NCI-H1092 (cell line): ENCODE data around the gene MARK1.

Experiments
- DNase-seq: peaks from one replicate; lab custom pipeline; 2025; lab: John Stamatoyannopoulos, UW

MARK1 gene

DNA sequence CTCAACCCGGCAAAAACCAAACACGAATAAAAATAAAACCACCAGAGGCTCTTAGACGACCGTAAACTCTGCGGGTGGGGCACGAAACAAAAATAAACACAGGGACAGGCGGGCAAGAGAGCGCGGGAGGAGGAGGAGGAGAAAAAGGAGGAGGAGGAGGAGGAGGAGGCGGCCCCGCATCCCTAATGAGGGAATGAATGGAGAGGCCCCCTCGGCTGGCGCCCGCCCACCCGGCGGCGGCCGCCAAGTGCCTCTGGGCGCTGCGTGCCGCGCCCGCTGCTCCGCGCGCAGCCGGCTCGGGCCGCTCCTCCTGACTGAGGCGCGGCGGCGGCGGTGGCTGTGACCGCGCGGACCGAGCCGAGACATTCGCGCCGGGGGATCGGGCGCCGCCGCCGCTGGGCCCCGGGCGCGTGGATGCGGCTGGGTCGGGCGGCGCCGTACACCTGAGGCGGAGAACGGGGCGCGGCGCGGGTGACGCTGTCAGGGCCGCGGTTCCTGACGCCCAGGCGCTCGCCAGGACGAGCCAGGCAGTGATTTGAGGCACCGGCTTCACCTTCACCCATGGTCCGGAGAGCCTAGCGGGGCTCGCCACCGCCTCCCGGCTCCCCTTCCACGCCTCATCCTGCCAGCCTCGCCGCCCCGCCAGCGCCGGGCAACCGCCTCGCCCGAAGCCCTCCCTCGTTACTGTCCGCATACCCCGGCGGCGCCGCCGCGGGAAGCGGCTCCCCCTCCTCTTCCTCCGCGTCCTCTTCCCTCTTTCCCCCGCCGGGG lies at the start of gene MARK1:
Gene MARK1 (plus strand): TSS at position 229 of the 771 bp plus-strand sequence. CDS start 687 bp downstream, outside the sequence.
- peak; percentile 66 for DNase-seq

DNA sequence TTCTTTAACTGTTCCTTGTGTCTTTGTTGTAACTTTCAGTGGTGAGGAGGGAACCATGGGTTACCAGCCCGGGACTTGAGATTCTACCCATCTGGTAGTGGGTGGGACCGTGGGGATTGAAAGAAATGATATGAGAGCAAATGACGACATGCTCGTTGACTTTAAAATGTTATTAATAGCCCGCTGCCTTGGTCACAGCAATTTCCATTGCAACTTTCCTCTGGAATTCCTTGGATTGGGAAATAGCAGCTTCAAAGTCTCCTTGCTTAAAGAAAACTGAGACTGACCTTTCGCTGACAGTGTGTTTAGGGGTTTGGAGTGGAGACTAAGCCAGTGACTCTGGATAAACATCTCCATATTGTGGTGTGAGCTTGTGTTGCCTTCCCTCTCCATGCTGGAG lies 44.2 kb upstream of the MARK1 start:
- DNase-seq: no peak

- DNase-seq: no peak
Observed at GRCh38 chr1:220484135-220484534, 43.8 kb upstream of the MARK1 start.

DNA sequence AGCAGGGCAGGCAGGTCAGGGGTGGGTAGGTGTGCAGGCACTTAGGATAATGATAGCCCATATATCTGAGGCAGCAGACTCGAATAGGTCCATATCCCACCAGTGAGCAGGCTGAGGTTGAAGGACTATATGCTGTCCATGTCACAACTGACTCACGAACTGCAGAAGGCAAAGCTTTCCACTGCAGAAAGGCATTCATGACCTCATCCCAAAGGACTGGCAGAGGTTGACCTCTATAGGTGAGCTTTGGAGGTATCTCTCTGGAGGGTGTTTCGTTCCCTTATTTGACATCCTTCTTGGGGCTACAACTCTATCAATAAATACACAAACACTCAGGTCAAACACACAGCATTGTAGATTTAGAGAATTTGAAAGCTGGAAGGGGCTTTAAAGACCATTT lies 42.8 kb upstream of the MARK1 start:
- DNase-seq: no peak

GRCh38 chr1:220485791-220486190 lies 42.1 kb upstream of the MARK1 start:
- no peak for DNase-seq

DNA sequence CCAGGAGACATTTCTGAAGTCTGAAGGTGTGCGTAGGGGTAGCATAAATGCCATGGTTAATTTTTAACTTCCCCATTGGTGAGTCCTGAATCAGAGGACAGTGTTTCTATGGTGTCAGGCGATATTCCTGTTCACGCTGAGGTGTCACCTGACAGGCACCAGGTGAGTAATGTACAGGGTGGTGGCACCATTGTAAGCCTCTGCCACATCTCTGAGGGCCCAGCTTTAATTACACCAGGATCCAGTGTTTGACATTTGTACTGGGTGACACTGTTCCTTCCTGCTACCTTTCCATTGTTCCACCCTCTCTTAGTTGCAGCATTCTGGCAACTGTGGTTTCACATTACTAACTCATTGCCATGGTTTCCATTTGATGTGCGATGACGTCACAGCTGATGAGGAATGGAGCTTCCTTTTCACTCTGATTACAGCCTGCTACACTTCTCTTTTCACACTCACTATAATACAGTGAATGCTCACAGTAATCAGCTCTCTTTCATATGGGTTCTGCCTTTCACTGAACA lies 40.6 kb upstream of the MARK1 start:
- peak; percentile 4 for DNase-seq

DNA sequence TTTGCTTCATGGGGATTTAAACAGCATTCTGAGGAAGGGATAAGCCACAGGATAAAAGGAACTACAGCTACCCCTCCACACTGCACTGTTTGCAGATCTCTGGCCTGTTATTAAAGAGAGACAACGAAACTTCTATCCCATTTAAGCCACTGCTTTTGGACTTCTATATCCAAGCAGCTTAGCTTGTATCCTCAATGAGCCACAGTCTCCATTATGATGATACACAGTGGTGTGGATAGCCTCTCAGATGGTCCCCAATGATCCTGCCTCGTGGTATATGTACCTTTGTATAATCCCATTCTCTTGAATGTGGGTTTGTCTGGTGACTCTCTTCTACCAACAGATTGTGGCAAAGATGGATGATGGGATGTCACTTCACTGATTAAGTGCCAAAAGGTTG lies 36.0 kb upstream of the MARK1 start:
- DNase-seq: no peak

DNA sequence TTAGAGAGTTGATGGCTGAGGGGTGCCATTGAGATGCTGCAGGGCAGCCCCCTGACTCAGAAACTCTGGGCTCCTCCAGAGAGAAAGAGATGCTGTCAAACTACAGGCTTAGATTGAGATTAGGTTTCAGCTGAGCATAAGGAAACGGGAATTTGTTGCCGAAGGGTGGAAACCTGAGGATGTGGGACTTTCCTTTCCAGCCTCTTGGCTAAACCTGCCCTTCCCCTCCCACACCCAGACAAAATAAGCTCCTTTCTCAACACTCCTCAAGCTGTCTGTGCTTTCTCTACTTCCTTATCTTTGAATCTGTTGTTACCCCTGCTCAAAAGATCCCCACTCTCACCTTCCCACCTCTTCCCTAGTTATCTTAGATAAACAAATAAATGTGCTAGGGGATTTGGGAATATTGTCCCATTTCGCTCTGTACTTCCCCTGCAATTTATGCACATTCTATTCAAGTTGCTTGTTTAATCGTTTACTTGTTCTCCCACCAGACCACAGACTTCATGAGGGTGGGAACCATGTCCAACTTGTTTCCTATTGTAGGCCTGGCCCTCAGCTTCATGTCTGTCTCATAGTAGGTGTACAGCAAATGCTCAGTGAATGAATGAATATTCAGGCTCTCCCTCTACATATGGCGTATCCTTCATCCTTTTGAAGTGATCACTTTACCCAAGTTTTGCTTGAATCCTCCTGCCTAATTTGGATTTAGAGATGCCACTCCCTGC lies 30.6 kb upstream of the MARK1 start:
- DNase-seq: no peak

GRCh38 chr1:220498188-220498587 lies 29.7 kb upstream of the MARK1 start:
- DNase-seq: no peak

DNA sequence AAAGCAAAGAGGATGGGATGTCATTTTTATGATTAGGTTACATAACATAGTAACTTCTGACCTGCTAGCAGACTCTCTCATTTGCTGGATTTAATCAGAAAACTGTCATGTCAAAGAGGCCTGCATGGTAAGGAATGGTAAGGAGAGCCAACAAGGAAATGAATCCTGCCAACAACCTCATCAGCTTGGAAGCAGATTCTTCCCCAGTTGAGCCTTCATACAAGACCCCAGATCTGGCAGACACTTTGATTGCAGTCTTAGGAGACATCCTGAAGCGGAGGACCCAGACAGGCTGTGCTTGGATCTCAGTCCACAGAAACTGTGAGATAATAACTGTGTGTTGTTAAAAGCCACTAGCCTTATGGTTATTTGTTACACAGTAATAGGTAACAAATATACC lies 27.6 kb upstream of the MARK1 start:
- no peak for DNase-seq

DNA sequence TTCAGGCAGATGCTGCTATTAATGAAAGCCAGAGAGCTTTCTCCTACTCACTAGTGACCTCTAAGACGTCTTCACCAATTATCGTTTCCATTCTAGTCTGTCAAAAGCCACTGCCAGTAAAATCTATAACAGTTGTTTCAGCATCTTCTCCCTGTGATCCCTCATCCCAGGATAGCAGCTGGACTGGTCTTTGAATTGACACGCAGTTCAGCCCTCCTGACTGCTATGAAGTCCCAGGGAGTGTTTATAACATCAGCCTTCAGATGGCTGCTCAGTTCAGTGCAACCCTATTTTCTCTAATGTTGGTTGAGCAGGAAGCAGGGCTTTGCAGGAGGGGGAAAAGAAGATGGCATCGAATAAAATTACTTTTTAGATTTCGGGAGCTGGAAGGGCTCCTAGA lies 23.6 kb upstream of the MARK1 start:
- no peak for DNase-seq

DNA sequence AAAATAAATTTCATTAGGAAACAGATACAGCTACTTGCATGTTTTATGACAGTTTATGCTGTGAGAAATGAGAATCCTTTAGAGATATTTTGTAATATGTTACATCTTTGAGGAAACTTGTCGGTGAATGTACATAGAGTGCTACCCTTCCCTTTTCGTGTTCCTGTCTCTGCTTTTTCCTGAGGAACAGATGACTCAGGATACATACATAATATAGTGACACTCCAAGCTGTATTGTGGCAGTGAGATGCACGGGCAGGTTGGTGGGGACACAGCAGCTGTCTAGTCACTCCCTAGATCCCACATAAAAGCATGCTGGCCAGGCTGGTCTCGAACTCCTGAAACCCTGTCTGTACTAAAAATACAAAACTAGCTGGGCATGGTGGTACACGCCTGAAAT lies 20.9 kb upstream of the MARK1 start:
- no peak for DNase-seq

DNA sequence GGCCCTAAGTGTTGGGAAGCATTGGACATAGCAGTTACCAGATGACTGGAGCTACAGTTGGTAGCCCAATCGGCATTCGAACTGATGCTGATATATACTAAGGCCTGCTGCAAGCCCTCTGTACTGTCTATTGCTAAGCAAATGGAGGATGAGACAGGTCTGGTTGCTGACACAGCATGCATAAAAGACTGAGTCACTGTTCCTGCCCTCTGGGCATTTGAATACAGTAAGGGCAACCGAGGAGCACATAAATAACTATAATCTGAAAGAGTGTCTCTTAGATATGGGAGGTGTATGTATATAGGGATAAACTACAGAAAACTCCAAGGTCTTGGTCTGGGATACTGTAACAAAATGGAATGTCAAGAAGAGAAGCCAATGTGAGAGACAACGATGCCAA lies 16.8 kb upstream of the MARK1 start:
- no peak for DNase-seq

DNA sequence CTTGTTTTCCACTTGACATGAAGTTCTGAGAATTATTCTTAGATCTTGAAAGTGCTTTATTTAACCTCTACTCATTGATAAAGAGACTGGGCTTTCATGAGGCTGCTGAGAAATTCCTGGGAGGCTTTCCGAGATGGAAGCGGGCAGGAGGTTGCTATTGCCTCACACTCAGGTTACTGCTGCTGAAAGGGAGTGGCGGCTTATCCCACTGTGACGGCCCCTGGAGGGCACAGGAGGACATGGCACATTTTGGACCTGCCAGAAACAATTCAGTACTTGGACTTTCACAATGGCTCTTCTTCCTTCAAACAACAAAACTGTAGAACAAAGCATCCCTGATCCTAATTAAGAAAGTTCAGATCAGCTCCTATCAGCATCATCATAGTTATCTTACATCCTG lies 16.2 kb upstream of the MARK1 start:
- no peak for DNase-seq

DNA sequence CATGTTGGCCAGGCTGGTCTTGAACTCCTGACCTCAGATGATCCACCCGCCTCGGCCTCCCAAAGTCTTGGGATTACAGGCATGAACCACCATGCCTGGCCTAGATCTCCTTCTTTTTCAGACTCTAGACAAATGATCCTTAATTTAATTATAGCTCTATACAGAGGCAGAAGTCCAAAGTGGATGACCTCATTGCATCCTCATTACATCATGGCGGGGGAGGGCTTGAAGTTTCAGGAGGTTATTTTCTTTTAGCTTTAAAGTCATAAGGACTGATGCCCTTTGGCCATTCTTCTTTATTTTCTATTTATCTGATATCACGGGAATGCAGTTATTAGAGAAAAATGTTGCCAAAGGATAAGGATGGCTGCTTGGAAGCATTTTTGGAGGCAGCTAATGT lies 14.1 kb upstream of the MARK1 start:
- no peak for DNase-seq

- DNase-seq: no peak
Observed at GRCh38 chr1:220514256-220514655, 13.7 kb upstream of the MARK1 start.

- DNase-seq: no peak
Observed at GRCh38 chr1:220516014-220516721, 11.8 kb upstream of the MARK1 start.

DNA sequence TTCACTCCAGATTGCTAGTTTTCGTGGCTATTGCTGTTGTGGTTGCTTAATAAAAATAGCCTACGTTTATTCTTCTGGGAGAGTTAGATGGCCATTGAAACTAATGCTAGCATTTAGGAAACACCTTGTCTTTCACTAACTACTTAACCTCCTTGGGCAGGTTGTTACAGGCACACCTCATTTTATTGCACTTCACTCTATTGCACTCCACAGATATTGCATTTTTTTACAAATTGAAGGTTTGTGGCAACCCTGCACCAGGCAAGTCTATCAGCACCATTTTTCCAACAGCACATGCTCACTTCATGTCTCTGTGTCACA lies 11.3 kb upstream of the MARK1 start:
- DNase-seq: no peak

DNA sequence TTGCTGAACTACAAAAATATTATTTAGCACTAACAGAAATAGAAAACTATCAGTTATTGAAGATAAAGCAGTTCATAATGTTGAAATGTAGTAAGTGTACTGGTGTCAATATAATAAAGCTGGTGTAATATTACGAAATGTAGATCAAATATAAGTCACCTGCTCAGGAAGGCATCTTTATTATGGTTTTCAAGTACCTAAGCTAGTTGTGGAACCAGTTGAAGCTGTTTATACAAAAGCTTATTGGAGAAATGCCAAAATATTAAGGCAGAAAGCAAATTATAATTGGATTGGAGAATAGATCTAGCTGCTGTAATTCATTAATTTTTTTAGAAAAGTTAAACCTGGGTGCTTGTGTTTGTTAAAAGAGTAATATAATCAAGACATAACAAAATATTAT lies 6.2 kb upstream of the MARK1 start:
- DNase-seq: peak; percentile 50

- DNase-seq: no peak
Observed at GRCh38 chr1:220526294-220526693, 1.6 kb upstream of the MARK1 start.

- peak; percentile 40 for DNase-seq
Observed at GRCh38 chr1:220527279-220527907, 543 bp upstream of the MARK1 start.
